Forelimb muscle (tissue), 1 donor: Measurements from ENCODE around the gene MMP24OS. TPM values are rescaled to one million over a fixed set of nuclear protein-coding genes. Genes with fewer than 3 reads are reported as not detected.

Experiments used
- DNase-seq: peaks from one replicate; pipeline ENCODE4 v3.0.0-alpha.2; 2013; ENCODE audit warnings: low read depth
- polyA plus RNA-seq: library from polyadenylated mRNA; unstranded; fragments of 120-200 nt; gene quantifications from one replicate; pipeline ENCODE4 v1.2.1, GENCODE V29; 2013; ENCODE audit not compliant: insufficient read length

The MMP24OS gene
- polyA plus RNA-seq, 1 donor: 23.9 TPM

DNA sequence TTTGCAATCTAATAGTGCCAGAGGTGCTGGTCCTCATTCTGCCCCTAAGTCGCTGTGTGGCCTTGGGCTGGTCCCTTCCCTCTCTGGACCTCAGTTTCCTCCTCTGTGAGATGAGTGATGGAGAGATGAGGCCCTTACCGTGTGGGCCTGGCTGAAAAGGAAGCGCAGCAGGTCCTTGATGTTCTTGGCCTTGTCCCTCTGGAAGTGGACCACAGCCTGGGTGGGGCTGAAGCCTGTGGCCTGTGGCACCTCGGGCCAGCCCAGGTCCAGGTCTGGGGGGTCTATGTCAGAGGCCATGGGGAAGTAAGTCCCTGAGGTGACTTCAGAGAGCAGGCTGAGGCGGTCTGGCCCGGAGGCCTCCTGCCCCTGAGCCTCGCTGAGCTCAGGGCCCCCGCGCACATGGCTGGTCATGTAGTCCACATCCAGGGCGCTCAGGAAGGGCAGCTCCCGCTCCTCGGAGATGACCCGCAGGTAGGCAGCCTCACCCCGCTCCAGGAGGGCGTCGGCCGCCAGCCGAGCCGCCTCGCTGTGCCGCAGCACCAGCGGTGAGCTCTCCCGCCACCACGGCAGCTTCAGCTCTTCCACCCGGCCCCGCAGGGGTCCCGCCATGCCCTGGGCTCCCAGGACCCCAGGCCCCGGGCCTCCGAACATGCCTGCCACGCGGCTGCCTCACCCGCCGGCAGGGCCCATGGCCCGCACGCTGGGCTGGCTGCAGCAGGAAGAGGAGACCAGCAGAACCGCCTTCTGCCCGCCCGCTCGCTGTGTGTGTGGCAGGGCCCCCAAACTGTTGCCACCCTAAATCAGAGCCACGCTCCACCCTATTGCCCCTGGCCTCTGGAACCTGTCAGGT, 14.0 kb upstream of the MMP24OS start, which contains the start of gene FAM83C:
FAM83C (minus strand) TSS at position 772 of the 850 bp plus-strand sequence; CDS start at position 651, 121 bp downstream.
- no peak for DNase-seq

GRCh38 chr20:35290887-35291417, 13.0 kb upstream of the MMP24OS start:
- no peak for DNase-seq

GRCh38 chr20:35290186-35290886, 12.4 kb upstream of the MMP24OS start:
- DNase-seq: no peak

DNA sequence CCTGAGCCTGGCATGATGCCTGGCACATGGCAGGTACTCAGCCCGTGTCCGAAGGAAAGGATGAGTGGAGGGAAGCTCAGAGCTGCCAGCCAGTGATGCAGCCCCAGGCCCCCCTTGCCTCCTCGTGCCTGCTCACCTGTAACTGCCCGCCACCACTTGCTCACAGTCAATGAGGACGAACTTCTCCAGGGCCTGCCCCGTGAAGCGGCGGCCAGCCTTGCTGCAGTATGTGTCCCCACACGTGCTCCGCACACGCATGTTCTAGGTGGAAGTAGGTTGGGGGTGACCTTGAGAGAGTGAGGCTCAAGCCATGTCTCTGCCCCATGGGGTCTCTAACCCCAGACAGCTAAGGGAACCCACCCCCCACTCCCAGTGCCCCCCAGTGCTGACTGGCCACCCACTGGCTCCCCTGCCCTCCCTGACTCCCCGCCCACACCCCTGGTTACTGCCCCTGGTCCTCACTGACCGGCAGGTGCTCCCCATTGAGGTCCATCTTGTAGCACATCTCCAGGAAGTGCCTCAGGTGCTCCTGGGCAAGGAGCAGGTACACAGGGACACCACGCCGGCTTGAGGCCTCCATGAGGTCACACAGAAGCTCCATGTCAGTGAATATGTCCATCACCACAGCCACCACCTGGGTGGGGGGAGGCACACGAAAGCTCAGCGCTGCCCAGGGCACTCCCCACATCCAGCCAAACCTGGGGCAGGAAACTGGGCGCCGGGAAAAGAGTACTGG, 10.6 kb upstream of the MMP24OS start:
- DNase-seq: no peak

DNA sequence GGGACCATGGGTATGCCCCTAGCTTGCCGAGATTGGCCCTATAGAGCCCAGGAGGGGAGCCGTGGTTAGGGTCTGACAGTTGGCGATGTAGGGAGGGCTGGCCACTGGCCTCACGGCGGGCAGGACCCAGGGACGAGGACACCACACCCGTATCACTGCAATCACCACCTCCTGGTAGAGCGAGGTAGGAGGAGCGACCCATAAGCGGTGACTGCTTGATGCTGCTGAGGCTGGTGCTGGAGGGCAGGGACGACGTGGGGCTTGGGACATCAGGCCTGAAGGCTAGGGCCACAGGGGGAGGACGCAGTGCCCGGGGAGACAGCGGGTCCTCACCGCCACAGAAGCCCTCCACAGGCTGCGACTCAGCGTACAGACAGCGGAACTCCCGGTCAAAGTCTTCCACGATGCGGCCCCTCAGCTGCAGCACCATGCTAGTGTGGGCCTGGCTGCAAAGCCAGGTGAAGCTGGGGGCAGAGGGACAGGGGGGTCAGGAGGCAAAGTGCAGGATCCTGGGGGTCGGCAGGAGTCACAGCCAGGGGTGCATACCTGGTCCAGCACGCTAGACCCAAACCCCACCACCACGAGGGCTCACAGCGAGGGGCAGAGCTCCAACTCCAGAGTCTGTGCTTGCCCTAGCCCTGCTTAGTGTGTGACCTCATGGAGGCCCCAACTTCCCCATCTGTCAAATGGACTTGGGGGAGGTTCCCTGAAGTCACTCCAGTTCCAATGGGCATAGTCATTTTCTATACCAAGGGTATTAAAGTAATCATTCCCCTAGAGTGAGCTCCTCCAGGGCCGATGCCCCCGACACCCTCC, 9.8 kb upstream of the MMP24OS start:
- no peak for DNase-seq

GRCh38 chr20:35286899-35287508, 9.1 kb upstream of the MMP24OS start:
- DNase-seq: no peak

- DNase-seq: no peak
These were observed 8.4 kb upstream of the MMP24OS start for GRCh38 chr20:35286077-35286898.

GRCh38 chr20:35285806-35286076, 7.8 kb upstream of the MMP24OS start:
- no peak for DNase-seq

- no peak for DNase-seq
These were observed 7.3 kb upstream of the MMP24OS start for GRCh38 chr20:35284992-35285805.

- DNase-seq: peak; percentile 75
These were observed 6.5 kb upstream of the MMP24OS start, which contains the start of gene EIF6 for GRCh38 chr20:35284267-35284991. EIF6 (minus strand) TSS chr20:35284772; CDS start chr20:35284487, 285 bp downstream.

- no peak for DNase-seq
These were observed 5.7 kb upstream of the MMP24OS start for GRCh38 chr20:35283441-35284266.

DNA sequence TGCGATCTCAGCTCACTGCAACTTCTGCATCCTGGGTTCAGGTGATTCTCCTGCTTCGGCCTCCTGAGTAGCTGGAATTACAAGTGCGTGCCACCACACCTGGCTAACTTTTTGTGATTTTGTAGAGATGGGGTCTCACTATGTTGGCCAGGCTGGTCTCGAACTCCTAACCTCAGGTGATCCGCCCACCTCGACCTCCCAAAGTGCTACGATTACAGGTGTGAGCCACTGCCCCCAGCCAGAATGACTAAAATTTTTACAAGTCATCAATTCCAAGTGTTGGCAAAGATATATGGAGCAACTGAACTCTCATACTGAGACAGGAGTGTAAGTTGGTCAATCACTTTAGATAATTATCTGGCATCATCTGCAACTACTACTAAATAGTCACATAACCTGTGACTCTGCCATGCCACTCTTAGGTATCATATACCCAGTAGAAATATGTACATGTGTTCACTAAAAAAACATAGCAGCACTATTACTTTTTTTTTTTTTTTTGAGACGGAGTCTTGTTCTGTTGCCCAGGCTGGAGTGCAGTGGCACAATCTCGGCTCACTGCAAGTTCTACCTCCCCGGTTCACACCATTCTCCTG, 3.7 kb upstream of the MMP24OS start:
- DNase-seq: no peak

GRCh38 chr20:35280523-35280922, 2.6 kb upstream of the MMP24OS start:
- DNase-seq: no peak

DNA sequence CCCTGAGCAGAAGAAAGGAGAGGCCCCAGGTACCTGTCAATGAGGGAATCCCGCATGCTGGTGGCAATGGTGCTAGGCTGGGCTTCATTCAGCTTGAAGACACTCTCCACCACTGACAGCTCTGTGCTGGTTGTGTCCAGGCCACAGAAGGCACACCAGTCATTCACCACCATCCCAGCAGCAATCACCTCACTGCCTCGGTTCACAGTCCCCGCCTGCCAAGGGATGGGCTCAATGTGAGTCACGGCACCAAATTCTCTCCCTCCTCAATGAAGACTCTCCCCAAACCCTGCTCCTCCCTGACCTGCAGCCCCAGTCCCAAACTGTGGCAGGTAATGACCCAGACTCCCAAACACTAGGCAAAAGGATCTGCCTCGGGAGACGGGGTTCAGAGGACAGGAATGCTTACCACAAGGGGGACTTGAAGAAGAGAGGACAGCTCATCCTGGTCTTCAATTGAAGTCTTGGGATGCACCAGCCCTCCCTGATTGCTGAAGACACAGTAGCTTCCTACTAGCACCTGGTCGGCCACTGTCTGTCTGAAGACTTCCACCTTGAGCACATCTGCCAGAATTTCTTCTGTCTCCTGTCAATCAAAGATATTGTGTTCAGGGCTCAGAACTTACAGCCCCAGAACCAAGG, 1.7 kb upstream of the MMP24OS start:
- DNase-seq: no peak

DNA sequence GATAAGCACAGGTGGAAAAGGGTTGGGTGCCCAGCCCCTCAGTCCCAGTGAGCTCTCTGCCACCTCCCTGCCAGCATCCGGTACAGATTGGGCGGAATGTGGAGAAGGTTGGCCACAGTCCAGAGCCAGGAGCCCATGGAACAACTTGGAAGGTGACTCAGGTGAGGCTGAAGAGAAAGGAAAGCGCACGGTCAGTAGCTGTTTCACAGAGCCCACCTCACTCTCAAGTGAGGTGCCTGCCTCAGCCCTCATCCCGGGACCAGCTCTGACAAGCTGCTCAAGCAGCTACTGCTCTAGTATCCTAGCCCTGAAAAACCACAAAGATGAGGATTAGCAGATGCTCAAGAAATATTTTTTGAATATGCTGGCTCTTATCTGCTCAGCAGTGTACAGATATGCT, 1.1 kb upstream of the MMP24OS start:
- DNase-seq: no peak

- DNase-seq: no peak
These were observed 795 bp downstream of the MMP24OS start for GRCh38 chr20:35277127-35277526.

- no peak for DNase-seq
These were observed 1.5 kb downstream of the MMP24OS start for GRCh38 chr20:35276408-35276807.
